PFSK-1 (cell line): ENCODE results near the gene ITCH.
A peak's percentile ranks its signal among the peaks of the same experiment; 100 is the strongest.

Source experiments
- FOXP2 ChIP-seq: optimal IDR thresholded peaks from 2 replicates; pipeline ENCODE3; 2011; ENCODE audit warnings: borderline replicate concordance, control low read depth, inconsistent platforms; ENCODE audit not compliant: insufficient read depth; ENCODE audit errors: extremely low read length, extremely low read depth
- POLR2AphosphoS5 ChIP-seq: IDR thresholded peaks from 2 replicates; pipeline ENCODE4 v1.6.1; 2012; ENCODE audit warnings: low read depth, mild to moderate bottlenecking, control low read depth, low read length, moderate library complexity
- REST ChIP-seq, 2 experiments: IDR thresholded peaks; 2 replicates each; pipeline versions ENCODE4 v1.6.1 to v1.8.0; 2011 to 2012; ENCODE audit warnings: low read depth in 2 of 2, low read length in 2 of 2, control low read depth in 1 of 2, inconsistent platforms in 1 of 2, mild to moderate bottlenecking in 1 of 2, moderate library complexity in 1 of 2; ENCODE audit not compliant: insufficient read depth in 1 of 2
- SIN3A ChIP-seq: IDR thresholded peaks from 2 replicates; pipeline ENCODE4 v1.6.1; 2012; ENCODE audit warnings: mild to moderate bottlenecking, low read length, moderate library complexity, borderline replicate concordance; ENCODE audit not compliant: insufficient read depth
- TAF1 ChIP-seq: IDR thresholded peaks from 2 replicates; pipeline ENCODE4 v1.6.1; 2012; ENCODE audit warnings: low read length, control low read depth, borderline replicate concordance; ENCODE audit not compliant: insufficient read depth

Gene ITCH

GRCh38 chr20:34534391-34535165 lies 171.5 kb downstream of the ITCH start:
- TF ChIP-seq SIN3A = no peak
- TF ChIP-seq FOXP2 = no peak
- no peak for TF ChIP-seq REST (IDR thresholded peaks at IDR 0.05; ENCODE audit: insufficient read depth in 1 of 2, low read depth in 2 of 2, low read length in 2 of 2)
- TF ChIP-seq POLR2AphosphoS5 = no peak
- no peak for TF ChIP-seq TAF1

GRCh38 chr20:34535301-34535840 lies 172.3 kb downstream of the ITCH start:
- TF ChIP-seq FOXP2 (no peak), SIN3A (no peak), REST (IDR thresholded peaks at IDR 0.05; ENCODE audit: insufficient read depth in 1 of 2, low read depth in 2 of 2, low read length in 2 of 2) (no peak)

- no peak for TF ChIP-seq FOXP2
- TF ChIP-seq TAF1 = no peak
- no peak for TF ChIP-seq REST (IDR thresholded peaks at IDR 0.05; ENCODE audit: insufficient read depth in 1 of 2, low read depth in 2 of 2, low read length in 2 of 2)
- TF ChIP-seq SIN3A = no peak
- no peak for TF ChIP-seq POLR2AphosphoS5
Measured at GRCh38 chr20:34535857-34536256, 172.8 kb downstream of the ITCH start.

- TF ChIP-seq REST (IDR thresholded peaks at IDR 0.05; ENCODE audit: insufficient read depth in 1 of 2, low read depth in 2 of 2, low read length in 2 of 2) = no peak
- peak; percentile 59 for TF ChIP-seq FOXP2
- no peak for TF ChIP-seq SIN3A
- no peak for TF ChIP-seq POLR2AphosphoS5
- no peak for TF ChIP-seq TAF1
Measured at GRCh38 chr20:34536798-34537394, 173.8 kb downstream of the ITCH start.
